CD4-positive, alpha-beta T cell (primary cell): Measurements from ENCODE around the gene CCDC66. TPM values are rescaled to one million over a fixed set of nuclear protein-coding genes. Genes with fewer than 3 reads are reported as not detected.

ENCODE experiments used
- ATAC-seq: fragments of 200-7000 bp; cut with Tn5 transposase; one replicate; pipeline ENCODE4 v1.10.0; 2022; ENCODE audit warnings: mild to moderate bottlenecking; ENCODE audit not compliant: poor library complexity
- CTCF ChIA-PET: fragments of 350-600 bp; sonication (Branson Sonifier 250); formaldehyde crosslinking; loops from one replicate; lab custom pipeline; 2021; ENCODE audit warnings: antibody characterized with exemption, inconsistent platforms; lab: Charles Lee
- POLR2A ChIA-PET: fragments of 350-600 bp; sonication (Branson Sonifier 250); formaldehyde crosslinking; loops from one replicate; lab custom pipeline; 2021; ENCODE audit warnings: antibody characterized with exemption, inconsistent platforms; lab: Charles Lee
- DNase-seq, 14 experiments: peaks; one replicate each; pipeline ENCODE4 v3.0.0-alpha.2; 2013 to 2020; ENCODE audit warnings: mixed read lengths in 2 of 14
- H3K27ac ChIP-seq, 2 donors: one replicate each; pipeline versions ENCODE4 v1.5.1 to v1.7.0; 2013; ENCODE audit warnings: low read length in 2 of 2, low read depth in 1 of 2, mild to moderate bottlenecking in 1 of 2
- H3K27me3 ChIP-seq, 2 experiments: 1 replicate in 1 of 2; 2 replicates in 1 of 2; pipeline versions ENCODE4 v1.6.1 to v1.7.0; 2013; ENCODE audit warnings: low read length in 2 of 2, control low read depth in 1 of 2, mild to moderate bottlenecking in 1 of 2, moderate library complexity in 1 of 2; ENCODE audit not compliant: insufficient read depth in 2 of 2, control insufficient read depth in 1 of 2
- H3K36me3 ChIP-seq: one replicate; pipeline ENCODE4 v1.6.1; 2013; ENCODE audit warnings: low read length, control low read depth; ENCODE audit not compliant: insufficient read depth
- H3K4me1 ChIP-seq: one replicate; pipeline ENCODE4 v1.6.1; 2013; ENCODE audit warnings: low read length, control low read depth; ENCODE audit not compliant: insufficient read depth
- H3K4me3 ChIP-seq: one replicate; pipeline ENCODE4 v1.5.1; 2013; ENCODE audit warnings: mild to moderate bottlenecking, low read length, moderate library complexity
- H3K9me3 ChIP-seq, 2 experiments: 1 replicate in 1 of 2; 2 replicates in 1 of 2; pipeline versions ENCODE4 v1.6.1 to v1.7.0; 2013; ENCODE audit warnings: low read length in 2 of 2, mild to moderate bottlenecking in 2 of 2, control low read depth in 1 of 2, moderate library complexity in 1 of 2; ENCODE audit not compliant: control insufficient read depth in 1 of 2, insufficient read depth in 1 of 2
- H3K27ac Mint-ChIP-seq: one replicate; pipeline ENCODE4 v1.8.0; 2020; ENCODE audit warnings: mixed read lengths
- H3K27me3 Mint-ChIP-seq: one replicate; pipeline ENCODE4 v1.8.0; 2021; ENCODE audit warnings: mixed read lengths
- H3K36me3 Mint-ChIP-seq: one replicate; pipeline ENCODE4 v1.8.0; 2021; ENCODE audit warnings: low read depth, mixed read lengths
- H3K4me1 Mint-ChIP-seq: one replicate; pipeline ENCODE4 v1.8.0; 2021; ENCODE audit warnings: low read depth, mixed read lengths
- H3K4me3 Mint-ChIP-seq: one replicate; pipeline ENCODE4 v1.8.0; 2020; ENCODE audit warnings: mild to moderate bottlenecking, mixed read lengths
- H3K9me3 Mint-ChIP-seq: one replicate; pipeline ENCODE4 v1.8.0; 2020; ENCODE audit warnings: mixed read lengths
- intact Hi-C, 2 experiments: fragments of 100-400 bp; cut with DNase I in 1 of 2; cut with micrococcal nuclease in 1 of 2; formaldehyde crosslinking; loops; one replicate each; pipeline versions ENCODE4 v1.15.1 to v1.9.0; 2023 to 2025; cut with DNase I, micrococcal nuclease
- total RNA-seq, 174 experiments: library from RNA in 2 of 174; stranded (reverse) in 2 of 174; gene quantifications; one replicate each; pipeline ENCODE4 v1.2.3 and lab custom pipeline; 2021 to 2026
- TF ChIP-seq, protein P1 (sequence below): fragments of 200-600 bp; IDR thresholded peaks from one replicate; pipeline ENCODE4 v1.8.0; 2022; ENCODE audit warnings: antibody characterized with exemption, mild to moderate bottlenecking

Gene CCDC66
- total RNA-seq, 2 experiments from 2014 or later, result 97.1 to 101 TPM

DNA sequence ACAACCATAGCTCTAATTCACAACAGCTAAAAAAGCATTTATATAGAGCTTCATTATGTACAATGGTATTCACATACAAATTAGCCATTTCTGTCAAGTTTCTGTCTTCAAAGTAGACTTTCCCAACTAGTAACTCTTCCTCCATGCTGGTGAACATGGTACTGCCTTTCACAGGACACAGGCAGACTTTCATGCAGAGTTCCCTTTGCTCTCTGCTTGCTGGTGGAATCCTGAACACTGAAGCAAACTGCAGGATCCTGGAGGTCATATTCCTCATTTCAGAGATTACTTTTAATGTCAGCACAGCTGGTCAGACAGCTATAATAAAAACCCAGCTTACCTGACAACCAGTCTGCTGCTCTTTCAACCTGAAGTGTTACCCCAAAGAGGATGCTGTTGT lies 72.5 kb downstream of the CCDC66 start:
- POLR2A ChIA-PET, result interaction anchor here (0.7 to 1.7 kb wide), 5 partner anchors 10 to 73 kb away, joined by 3 to 5 read pairs (median 4); partner anchors contain the start of genes CCDC66 and TASOR
- no peaks in the 10 kb centered on the region for H3K4me1 ChIP-seq
- no peaks in the 10 kb centered on the region for H3K27me3 Mint-ChIP-seq
- H3K4me3 ChIP-seq, result no peak overlapping the region
- H3K4me1 Mint-ChIP-seq, result peaks cover 11% of the 10 kb centered on the region
- no peaks in the 10 kb centered on the region for H3K9me3 ChIP-seq
- CTCF ChIA-PET, result interaction anchor here (0.6 to 1.1 kb wide), 2 partner anchors 10 to 31 kb away, joined by 3 read pairs; no protein-coding TSS in a partner anchor
- no peak for ATAC-seq
- DNase-seq, result no peak
- intact Hi-C loops, result no loop called here
- TF ChIP-seq, protein P1, sequence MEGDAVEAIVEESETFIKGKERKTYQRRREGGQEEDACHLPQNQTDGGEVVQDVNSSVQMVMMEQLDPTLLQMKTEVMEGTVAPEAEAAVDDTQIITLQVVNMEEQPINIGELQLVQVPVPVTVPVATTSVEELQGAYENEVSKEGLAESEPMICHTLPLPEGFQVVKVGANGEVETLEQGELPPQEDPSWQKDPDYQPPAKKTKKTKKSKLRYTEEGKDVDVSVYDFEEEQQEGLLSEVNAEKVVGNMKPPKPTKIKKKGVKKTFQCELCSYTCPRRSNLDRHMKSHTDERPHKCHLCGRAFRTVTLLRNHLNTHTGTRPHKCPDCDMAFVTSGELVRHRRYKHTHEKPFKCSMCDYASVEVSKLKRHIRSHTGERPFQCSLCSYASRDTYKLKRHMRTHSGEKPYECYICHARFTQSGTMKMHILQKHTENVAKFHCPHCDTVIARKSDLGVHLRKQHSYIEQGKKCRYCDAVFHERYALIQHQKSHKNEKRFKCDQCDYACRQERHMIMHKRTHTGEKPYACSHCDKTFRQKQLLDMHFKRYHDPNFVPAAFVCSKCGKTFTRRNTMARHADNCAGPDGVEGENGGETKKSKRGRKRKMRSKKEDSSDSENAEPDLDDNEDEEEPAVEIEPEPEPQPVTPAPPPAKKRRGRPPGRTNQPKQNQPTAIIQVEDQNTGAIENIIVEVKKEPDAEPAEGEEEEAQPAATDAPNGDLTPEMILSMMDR, result no peak
- H3K9me3 Mint-ChIP-seq, result no peaks in the 10 kb centered on the region
- H3K4me3 Mint-ChIP-seq, result no peak overlapping the region
- H3K27ac ChIP-seq, result peak overlapping the region in 1 of 2 donors; percentile 16
- no peaks in the 10 kb centered on the region for H3K27me3 ChIP-seq
- H3K36me3 Mint-ChIP-seq, result peaks cover 78% of the 10 kb centered on the region
- peak overlapping the region; percentile 82 for H3K27ac Mint-ChIP-seq
- H3K36me3 ChIP-seq, result peaks cover 64% of the 10 kb centered on the region

- Histone ChIP-seq H3K27ac (no peak overlapping the region), H3K36me3 (peaks cover 63% of the 10 kb centered on the region), H3K27me3 (no peaks in the 10 kb centered on the region), H3K9me3 (no peaks in the 10 kb centered on the region), H3K4me3 (no peak overlapping the region), H3K4me1 (no peaks in the 10 kb centered on the region)
- POLR2A ChIA-PET, result no interaction called here
- no peak for ATAC-seq
- no peak for DNase-seq
- H3K36me3 Mint-ChIP-seq, result peaks cover 84% of the 10 kb centered on the region
- intact Hi-C loops, result no loop called here
- TF ChIP-seq, protein P1, result no peak
- H3K4me1 Mint-ChIP-seq, result peaks cover 16% of the 10 kb centered on the region
- H3K27ac Mint-ChIP-seq, result peak overlapping the region; percentile 49
- no peaks in the 10 kb centered on the region for H3K9me3 Mint-ChIP-seq
- H3K27me3 Mint-ChIP-seq, result no peaks in the 10 kb centered on the region
- CTCF ChIA-PET, result no interaction called here
- no peak overlapping the region for H3K4me3 Mint-ChIP-seq
These were observed 74.0 kb downstream of the CCDC66 start for GRCh38 chr3:56630966-56631365.

DNA sequence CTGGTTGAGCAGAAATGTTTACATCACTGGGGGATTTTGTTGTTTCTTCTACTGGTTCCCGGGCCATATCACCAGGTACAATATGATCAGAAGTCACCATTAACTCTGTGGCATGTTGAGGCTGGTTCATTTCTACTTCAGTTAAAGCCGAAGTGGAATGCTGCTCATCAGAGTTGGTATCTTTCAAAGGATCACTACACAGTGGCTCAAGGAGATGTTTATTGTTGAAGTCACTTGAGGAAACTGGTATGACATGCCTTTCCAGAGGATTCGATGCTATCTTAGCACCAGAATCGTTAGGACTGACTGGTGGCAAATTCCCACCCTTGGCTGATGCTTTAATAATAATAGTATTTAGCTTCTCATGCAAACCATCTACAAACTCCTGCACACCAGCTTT lies 76.2 kb downstream of the CCDC66 start:
- Histone ChIP-seq H3K4me1 (no peaks in the 10 kb centered on the region), H3K36me3 (peaks cover 58% of the 10 kb centered on the region), H3K27ac (no peak overlapping the region), H3K4me3 (no peak overlapping the region), H3K9me3 (no peaks in the 10 kb centered on the region), H3K27me3 (no peaks in the 10 kb centered on the region)
- intact Hi-C loops, result no loop called here
- Mint-ChIP-seq H3K9me3 (no peaks in the 10 kb centered on the region), H3K4me3 (no peak overlapping the region), H3K4me1 (peaks cover 13% of the 10 kb centered on the region), H3K27ac (peak overlapping the region; percentile 82), H3K36me3 (peaks cover 80% of the 10 kb centered on the region), H3K27me3 (no peaks in the 10 kb centered on the region)
- DNase-seq, result no peak
- TF ChIP-seq, protein P1, result no peak
- CTCF ChIA-PET, result no interaction called here
- no peak for ATAC-seq
- POLR2A ChIA-PET, result interaction anchor here (1.2 kb wide), 1 partner anchor 15 kb away, joined by 5 read pairs; no protein-coding TSS in a partner anchor
